Measurements from ENCODE around the gene TUBB6. TPM values are rescaled to one million over a fixed set of nuclear protein-coding genes. Genes with fewer than 3 reads are reported as not detected.

TUBB6 gene
- total RNA-seq (10 to 100 TPM in 2 of 5 experiments, 1 to 10 TPM in 2, under 1 TPM in 1; 0.70 to 16.5 (median 3.7) TPM), polyA plus RNA-seq (1 to 10 TPM; 1.3 to 3.2 TPM), total RNA-seq (not detected)

GRCh38 chr18:12307701-12308385, at the start of gene TUBB6:
TSS of gene TUBB6 (plus strand) at chr18:12308241. CDS start at chr18:12308293, 52 bp downstream.
- H3K9me3 ChIP-seq (ENCODE audit: control insufficient read depth in 2 of 3, low read length in 3 of 3) = no peaks in the 10 kb centered on the region
- no peak within 1 kb of the TSS for H3K27ac ChIP-seq (ENCODE audit: low read depth, low read length)
- ATAC-seq (peak; percentile 62), DNase-seq (peak in 1 of 9 donors; percentile 78)
- H3K4me3 ChIP-seq (ENCODE audit: low read length) = no peak within 1 kb of the TSS
- H3K27me3 ChIP-seq (ENCODE audit: control insufficient read depth in 2 of 2, insufficient read depth in 2 of 2, low read length in 2 of 2) = peaks cover 0 to 4% of the 10 kb centered on the region in 2 donors
- H3K27me3 Mint-ChIP-seq = peaks cover 35 to 59% (median 53%) of the 10 kb centered on the region in 5 donors
- H3K4me1 Mint-ChIP-seq = peaks cover 4 to 17% (median 12%) of the 10 kb centered on the region in 7 donors
- H3K36me3 Mint-ChIP-seq = peaks cover 0 to 19% (median 0%) of the 10 kb centered on the region in 5 donors
- peak within 1 kb of the TSS; percentile 49 to 87 (median 68) for H3K4me3 Mint-ChIP-seq
- H3K27ac Mint-ChIP-seq = peak within 1 kb of the TSS in 1 of 9 donors; percentile 74
- H3K36me3 ChIP-seq (ENCODE audit: control insufficient read depth in 2 of 3, insufficient read depth in 3 of 3, low read length in 3 of 3) = no peaks in the 10 kb centered on the region
- H3K9me3 Mint-ChIP-seq = peaks cover 0 to 27% (median 7%) of the 10 kb centered on the region in 11 donors
- POLR2A ChIA-PET = no interaction called here
- CTCF ChIA-PET = interaction anchor here (0.6 kb wide), 1 partner anchor 603 kb away, joined by 3 read pairs; no protein-coding TSS in a partner anchor
- H3K4me1 ChIP-seq (ENCODE audit: control insufficient read depth in 2 of 2, insufficient read depth in 2 of 2, low read length in 2 of 2) = peaks cover 0 to 4% of the 10 kb centered on the region in 2 donors
- intact Hi-C loops (cut with micrococcal nuclease) = loop anchor here in 1 of 2 donors (2.0 kb wide), 1 partner anchor 69 kb away; the partner anchor contains the start of gene AFG3L2

GRCh38 chr18:12258719-12259705, 49.0 kb upstream of the TUBB6 start:
- no peaks in the 10 kb centered on the region for H3K4me1 ChIP-seq (ENCODE audit: control insufficient read depth in 2 of 2, insufficient read depth in 2 of 2, low read length in 2 of 2)
- no peak for ATAC-seq
- H3K27ac Mint-ChIP-seq = no peak overlapping the region
- no peak for DNase-seq
- CTCF ChIA-PET = no interaction called here
- H3K27me3 ChIP-seq (ENCODE audit: control insufficient read depth in 2 of 2, insufficient read depth in 2 of 2, low read length in 2 of 2) = no peaks in the 10 kb centered on the region
- no peaks in the 10 kb centered on the region for H3K9me3 ChIP-seq (ENCODE audit: control insufficient read depth in 2 of 3, low read length in 3 of 3)
- H3K27ac ChIP-seq (ENCODE audit: low read depth, low read length) = no peak overlapping the region
- H3K27me3 Mint-ChIP-seq = peaks cover 26 to 38% (median 30%) of the 10 kb centered on the region in 5 donors
- H3K4me3 ChIP-seq (ENCODE audit: low read length) = no peak overlapping the region
- POLR2A ChIA-PET = no interaction called here
- H3K4me3 Mint-ChIP-seq = no peak overlapping the region
- H3K36me3 Mint-ChIP-seq = no peaks in the 10 kb centered on the region
- intact Hi-C loops (cut with micrococcal nuclease) = no loop called here
- no peaks in the 10 kb centered on the region for H3K36me3 ChIP-seq (ENCODE audit: control insufficient read depth in 2 of 3, insufficient read depth in 3 of 3, low read length in 3 of 3)
- H3K4me1 Mint-ChIP-seq = peaks cover 0 to 3% (median 0%) of the 10 kb centered on the region in 7 donors
- peaks cover 0 to 2% (median 0%) of the 10 kb centered on the region in 11 donors for H3K9me3 Mint-ChIP-seq

- no peaks in the 10 kb centered on the region for H3K4me1 Mint-ChIP-seq
- CTCF ChIA-PET = no interaction called here
- no peaks in the 10 kb centered on the region for H3K27me3 ChIP-seq (ENCODE audit: control insufficient read depth in 2 of 2, insufficient read depth in 2 of 2, low read length in 2 of 2)
- intact Hi-C loops (cut with micrococcal nuclease) = no loop called here
- no peaks in the 10 kb centered on the region for H3K36me3 ChIP-seq (ENCODE audit: control insufficient read depth in 2 of 3, insufficient read depth in 3 of 3, low read length in 3 of 3)
- POLR2A ChIA-PET = no interaction called here
- H3K27me3 Mint-ChIP-seq = peaks cover 5 to 17% (median 16%) of the 10 kb centered on the region in 5 donors
- no peak overlapping the region for H3K27ac ChIP-seq (ENCODE audit: low read depth, low read length)
- H3K36me3 Mint-ChIP-seq = no peaks in the 10 kb centered on the region
- peaks cover 0 to 2% (median 0%) of the 10 kb centered on the region in 11 donors for H3K9me3 Mint-ChIP-seq
- H3K4me1 ChIP-seq (ENCODE audit: control insufficient read depth in 2 of 2, insufficient read depth in 2 of 2, low read length in 2 of 2) = no peaks in the 10 kb centered on the region
- H3K9me3 ChIP-seq (ENCODE audit: control insufficient read depth in 2 of 3, low read length in 3 of 3) = no peaks in the 10 kb centered on the region
- no peak for ATAC-seq
- H3K4me3 ChIP-seq (ENCODE audit: low read length) = no peak overlapping the region
- no peak for DNase-seq
- no peak overlapping the region for H3K27ac Mint-ChIP-seq
- H3K4me3 Mint-ChIP-seq = no peak overlapping the region
These were observed 45.3 kb upstream of the TUBB6 start for GRCh38 chr18:12262748-12263147.

GRCh38 chr18:12264864-12265263, 43.2 kb upstream of the TUBB6 start:
- no peaks in the 10 kb centered on the region for H3K36me3 Mint-ChIP-seq
- no peak overlapping the region for H3K27ac Mint-ChIP-seq
- peaks cover 0 to 2% (median 0%) of the 10 kb centered on the region in 11 donors for H3K9me3 Mint-ChIP-seq
- ATAC-seq (no peak), DNase-seq (no peak)
- H3K36me3 ChIP-seq (ENCODE audit: control insufficient read depth in 2 of 3, insufficient read depth in 3 of 3, low read length in 3 of 3) = no peaks in the 10 kb centered on the region
- H3K9me3 ChIP-seq (ENCODE audit: control insufficient read depth in 2 of 3, low read length in 3 of 3) = no peaks in the 10 kb centered on the region
- no peak overlapping the region for H3K27ac ChIP-seq (ENCODE audit: low read depth, low read length)
- ChIA-PET POLR2A (no interaction called here), CTCF (no interaction called here)
- H3K4me1 Mint-ChIP-seq = no peaks in the 10 kb centered on the region
- H3K27me3 ChIP-seq (ENCODE audit: control insufficient read depth in 2 of 2, insufficient read depth in 2 of 2, low read length in 2 of 2) = no peaks in the 10 kb centered on the region
- intact Hi-C loops (cut with micrococcal nuclease) = no loop called here
- H3K4me3 ChIP-seq (ENCODE audit: low read length) = no peak overlapping the region
- no peaks in the 10 kb centered on the region for H3K4me1 ChIP-seq (ENCODE audit: control insufficient read depth in 2 of 2, insufficient read depth in 2 of 2, low read length in 2 of 2)
- H3K4me3 Mint-ChIP-seq = no peak overlapping the region
- peaks cover 4 to 18% (median 12%) of the 10 kb centered on the region in 5 donors for H3K27me3 Mint-ChIP-seq

GRCh38 chr18:12271376-12272235, 36.4 kb upstream of the TUBB6 start:
- Mint-ChIP-seq H3K27ac (peak overlapping the region in 1 of 9 donors; percentile 39), H3K9me3 (no peaks in the 10 kb centered on the region), H3K4me1 (peaks cover 0 to 7% (median 4%) of the 10 kb centered on the region in 7 donors), H3K27me3 (peaks cover 0 to 23% (median 16%) of the 10 kb centered on the region in 5 donors), H3K4me3 (peak overlapping the region; percentile 10 to 74 (median 67)), H3K36me3 (no peaks in the 10 kb centered on the region)
- ATAC-seq = peak; percentile 75
- ChIA-PET CTCF (interaction anchor here (0.6 kb wide), 1 partner anchor 388 kb away, joined by 3 read pairs; no protein-coding TSS in a partner anchor), POLR2A (no interaction called here)
- Histone ChIP-seq H3K9me3 (ENCODE audit: control insufficient read depth in 2 of 3, low read length in 3 of 3) (no peaks in the 10 kb centered on the region), H3K27me3 (ENCODE audit: control insufficient read depth in 2 of 2, insufficient read depth in 2 of 2, low read length in 2 of 2) (no peaks in the 10 kb centered on the region), H3K27ac (ENCODE audit: low read depth, low read length) (no peak overlapping the region), H3K4me3 (ENCODE audit: low read length) (peak overlapping the region; percentile 37), H3K4me1 (ENCODE audit: control insufficient read depth in 2 of 2, insufficient read depth in 2 of 2, low read length in 2 of 2) (no peaks in the 10 kb centered on the region), H3K36me3 (ENCODE audit: control insufficient read depth in 2 of 3, insufficient read depth in 3 of 3, low read length in 3 of 3) (no peaks in the 10 kb centered on the region)
- peak in 8 of 9 donors; percentile 19 to 69 (median 48) for DNase-seq
- intact Hi-C loops (cut with micrococcal nuclease) = loop anchor here in 1 of 2 donors (2.0 kb wide), 1 partner anchor 387 kb away; the partner anchor contains the start of gene SPIRE1

GRCh38 chr18:12274793-12275192, 33.2 kb upstream of the TUBB6 start:
- no peak overlapping the region for H3K27ac Mint-ChIP-seq
- no peak overlapping the region for H3K4me3 Mint-ChIP-seq
- H3K27me3 Mint-ChIP-seq = peaks cover 0 to 30% (median 13%) of the 10 kb centered on the region in 5 donors
- no peaks in the 10 kb centered on the region for H3K27me3 ChIP-seq (ENCODE audit: control insufficient read depth in 2 of 2, insufficient read depth in 2 of 2, low read length in 2 of 2)
- ATAC-seq (no peak), DNase-seq (no peak)
- H3K27ac ChIP-seq (ENCODE audit: low read depth, low read length) = no peak overlapping the region
- H3K36me3 ChIP-seq (ENCODE audit: control insufficient read depth in 2 of 3, insufficient read depth in 3 of 3, low read length in 3 of 3) = no peaks in the 10 kb centered on the region
- H3K4me1 ChIP-seq (ENCODE audit: control insufficient read depth in 2 of 2, insufficient read depth in 2 of 2, low read length in 2 of 2) = no peaks in the 10 kb centered on the region
- intact Hi-C loops (cut with micrococcal nuclease) = no loop called here
- ChIA-PET POLR2A (no interaction called here), CTCF (no interaction called here)
- no peaks in the 10 kb centered on the region for H3K36me3 Mint-ChIP-seq
- no peaks in the 10 kb centered on the region for H3K9me3 ChIP-seq (ENCODE audit: control insufficient read depth in 2 of 3, low read length in 3 of 3)
- peaks cover 0 to 7% (median 4%) of the 10 kb centered on the region in 7 donors for H3K4me1 Mint-ChIP-seq
- no peak overlapping the region for H3K4me3 ChIP-seq (ENCODE audit: low read length)
- H3K9me3 Mint-ChIP-seq = no peaks in the 10 kb centered on the region
